GM15510 (cell line): ENCODE data around the gene TECPR1.

Source experiments
- POLR2A ChIP-seq: IDR thresholded peaks from 3 replicates; pipeline ENCODE4 v1.6.1; 2011; ENCODE audit warnings: borderline replicate concordance; ENCODE audit not compliant: insufficient read length; ENCODE audit errors: extremely low read depth

Gene TECPR1

DNA sequence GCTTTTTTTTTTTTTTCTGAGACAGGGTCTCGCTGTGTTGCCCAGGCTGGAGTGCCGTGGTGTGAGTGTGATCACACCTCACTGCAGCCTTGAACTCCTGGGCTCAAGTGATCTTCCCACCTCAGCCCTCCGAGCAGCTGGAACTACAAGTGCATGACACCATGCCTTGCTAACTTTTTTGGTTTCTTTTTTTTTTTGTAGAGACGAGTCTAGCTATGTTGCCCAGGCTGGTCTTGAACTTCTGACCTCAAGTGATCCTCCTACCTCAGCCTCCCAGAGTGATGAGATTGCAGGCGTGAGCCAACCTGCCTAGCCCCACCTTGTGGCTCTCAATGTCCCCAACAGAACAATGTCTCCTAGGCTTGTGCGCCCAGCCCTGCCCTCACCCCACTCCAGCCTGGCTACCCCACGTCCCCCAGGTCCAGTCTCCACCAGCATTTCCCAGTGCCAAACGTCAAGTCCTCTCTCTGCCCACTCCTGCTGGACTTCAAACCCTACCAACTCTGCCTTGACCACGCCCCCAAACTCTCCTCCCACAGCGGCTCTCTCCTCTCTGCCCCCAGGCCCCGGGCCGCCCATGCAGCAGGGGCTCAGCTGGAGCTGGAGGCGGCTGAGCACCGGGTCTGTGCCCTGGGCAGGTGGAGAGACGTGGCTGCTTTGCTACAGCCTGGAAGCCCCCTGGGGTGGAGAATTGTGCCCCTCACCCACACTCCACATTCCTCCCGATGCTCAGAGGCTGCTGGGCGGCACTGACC, 21.9 kb downstream of the TECPR1 start:
- no peak for TF ChIP-seq POLR2A

DNA sequence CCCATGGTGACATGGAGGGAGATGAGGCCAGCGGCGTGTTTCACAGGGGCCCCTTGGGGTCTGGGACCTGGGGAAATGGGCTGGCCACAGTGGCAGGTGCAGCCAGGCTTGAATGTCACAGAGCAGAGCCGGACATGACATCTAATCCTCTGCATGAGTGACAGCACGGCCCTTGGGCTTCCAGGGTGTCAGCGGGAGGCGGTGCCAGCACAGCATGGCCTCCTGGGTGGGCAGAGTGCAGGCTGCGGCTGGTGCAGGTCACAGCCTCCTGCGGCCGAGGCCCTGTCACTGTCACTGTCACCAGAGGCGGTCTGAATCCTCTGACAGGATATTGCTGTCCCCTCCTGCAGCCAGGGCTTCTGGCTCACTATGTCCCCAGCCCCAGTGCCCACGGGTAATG, 22.6 kb downstream of the TECPR1 start:
- no peak for TF ChIP-seq POLR2A

GRCh38 chr7:98228801-98229200, 23.2 kb downstream of the TECPR1 start:
- no peak for TF ChIP-seq POLR2A

GRCh38 chr7:98227939-98228338, 24.1 kb downstream of the TECPR1 start:
- no peak for TF ChIP-seq POLR2A

DNA sequence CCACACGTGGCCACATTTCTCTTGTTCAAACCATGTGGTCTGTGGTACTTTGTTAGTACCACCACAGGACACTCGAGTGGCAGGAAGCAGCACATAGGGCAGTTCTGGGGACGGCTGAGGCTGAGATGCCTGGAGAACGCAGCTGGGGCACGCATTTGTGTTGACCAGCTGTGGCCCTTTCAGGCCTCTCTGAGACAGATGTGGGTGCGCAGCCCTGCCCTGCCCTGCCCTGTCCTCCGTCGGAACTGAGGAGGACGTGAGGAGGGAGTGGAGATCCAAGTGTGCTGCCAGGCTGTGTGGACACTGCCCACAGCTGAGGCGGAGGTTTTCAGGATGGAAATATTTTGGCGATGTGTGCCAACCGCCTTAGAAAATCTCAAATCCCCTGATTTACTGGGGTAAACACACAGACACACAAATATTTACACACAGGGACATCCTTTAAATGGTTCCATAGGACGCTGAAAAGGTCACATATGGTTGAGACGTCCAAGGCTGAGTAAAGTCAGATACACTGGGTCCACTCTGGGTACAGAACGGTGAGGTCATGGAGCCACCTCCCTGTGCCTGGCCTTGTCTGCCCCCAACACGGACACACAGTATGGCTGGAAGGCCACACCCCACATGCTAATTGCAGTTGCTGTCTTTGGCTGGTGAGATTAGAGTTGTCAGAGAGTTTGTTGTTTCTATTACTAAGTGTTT, 26.0 kb downstream of the TECPR1 start:
- no peak for TF ChIP-seq POLR2A

- TF ChIP-seq POLR2A: no peak
Measured at GRCh38 chr7:98224701-98225181, 27.3 kb downstream of the TECPR1 start.

GRCh38 chr7:98223898-98224700, 27.9 kb downstream of the TECPR1 start:
- TF ChIP-seq POLR2A: no peak

GRCh38 chr7:98223351-98223897, 28.6 kb downstream of the TECPR1 start:
- no peak for TF ChIP-seq POLR2A

DNA sequence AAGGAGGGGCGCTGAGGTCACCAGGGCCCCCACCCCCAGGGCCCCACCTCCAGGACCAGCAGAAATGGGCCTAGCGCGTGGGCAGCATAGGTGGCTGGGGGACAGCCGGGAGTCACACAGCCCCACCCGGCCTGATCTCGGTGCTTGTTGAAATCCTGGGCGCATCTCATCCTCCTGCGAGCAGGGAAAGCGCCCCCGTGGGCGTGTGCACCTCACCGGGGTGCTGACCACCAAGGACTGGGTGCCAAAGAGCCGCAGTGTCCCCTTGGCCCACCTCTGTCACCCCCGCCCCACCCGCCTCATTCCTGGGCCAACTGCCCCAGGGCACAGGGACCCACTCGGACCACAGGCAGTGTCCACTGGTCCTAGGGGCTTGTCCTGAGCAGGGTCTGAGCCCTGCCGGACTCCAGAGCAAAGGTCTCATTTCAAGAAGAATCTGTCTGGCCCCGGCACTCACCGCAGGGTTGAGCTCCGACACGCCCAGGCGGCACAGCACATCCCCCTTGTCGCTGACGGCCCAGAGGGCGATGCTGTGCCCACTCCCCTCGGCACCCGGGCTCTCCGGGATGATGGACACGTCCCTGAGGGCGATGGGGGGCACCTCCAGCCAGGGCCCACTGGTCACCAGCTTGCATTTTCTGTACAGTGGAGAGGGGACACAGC, 29.4 kb downstream of the TECPR1 start:
- TF ChIP-seq POLR2A: no peak

DNA sequence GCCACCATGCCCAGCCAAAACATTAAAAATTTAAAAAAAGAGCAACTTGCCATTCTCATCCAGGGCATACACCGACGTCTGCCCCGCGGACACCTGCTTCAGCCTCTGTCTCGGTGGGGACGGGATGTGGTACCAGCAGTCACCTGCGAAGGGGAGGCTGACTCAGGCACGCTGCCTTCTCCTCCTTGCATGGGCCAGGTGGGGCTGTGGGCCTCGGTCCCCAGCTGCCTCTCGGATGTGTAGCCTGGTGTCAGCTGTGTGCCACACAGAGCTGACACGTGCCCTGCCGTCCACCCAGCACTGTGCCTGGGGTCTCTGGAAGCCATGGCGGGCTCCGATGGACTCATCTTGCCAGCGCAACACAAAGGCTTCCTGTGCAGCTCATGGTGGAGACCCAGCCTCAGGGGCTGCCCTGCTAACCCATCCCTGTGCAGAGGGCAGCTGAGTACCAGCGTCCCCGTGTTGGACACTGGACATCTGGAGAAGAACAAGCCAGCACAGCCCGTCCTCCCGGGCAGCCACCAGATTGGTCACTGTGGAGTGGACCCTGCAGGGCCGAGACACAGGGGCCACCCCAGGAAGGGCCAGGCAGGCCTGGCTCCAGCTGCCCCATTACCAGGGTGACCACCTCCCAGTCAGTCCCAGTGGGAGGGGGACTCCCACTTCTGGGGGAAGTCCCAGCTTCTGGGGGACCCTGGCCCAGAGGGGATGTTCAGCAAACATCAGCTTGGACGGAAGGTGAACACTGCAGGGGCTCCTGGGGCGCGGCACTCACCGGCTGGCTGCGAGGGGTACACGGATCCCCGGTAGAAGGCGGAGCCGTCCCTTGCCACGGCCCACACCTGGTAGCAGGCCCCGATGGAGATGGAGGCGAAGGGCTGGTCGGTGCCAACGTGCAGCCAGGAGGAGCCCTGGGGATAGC, 30.2 kb downstream of the TECPR1 start:
- no peak for TF ChIP-seq POLR2A

- TF ChIP-seq POLR2A: no peak
Measured at GRCh38 chr7:98217623-98218582, 34.1 kb downstream of the TECPR1 start.

GRCh38 chr7:98216941-98217622, 35.0 kb downstream of the TECPR1 start:
- no peak for TF ChIP-seq POLR2A
